Thymus (tissue), 14 donors: ENCODE data around the gene NFKBIA. TPM values are rescaled to one million over a fixed set of nuclear protein-coding genes. Genes with fewer than 3 reads are reported as not detected.
"Not testable (repeated sequence)": the region's sequence is repeated elsewhere in the genome, so short reads cannot be mapped to it uniquely, and the experiment has no call there.

ENCODE experiments used
- DNase-seq, 9 donors: peaks; one replicate each; pipeline ENCODE4 v3.0.0-alpha.2; 2013; ENCODE audit warnings: low spot score in 9 of 9, low read depth in 6 of 9, missing footprints in 1 of 9
- H3K27ac ChIP-seq, 2 donors: one replicate each; pipeline ENCODE4 v1.5.1; 2013; ENCODE audit warnings: control low read depth in 1 of 2, low read depth in 1 of 2, low read length in 1 of 2, mild to moderate bottlenecking in 1 of 2, moderate library complexity in 1 of 2
- H3K27me3 ChIP-seq, 2 donors: one replicate each; pipeline ENCODE4 v1.5.1; 2013; ENCODE audit warnings: low read length in 1 of 2; ENCODE audit not compliant: control insufficient read depth in 2 of 2, insufficient read depth in 1 of 2
- H3K36me3 ChIP-seq, 2 donors: one replicate each; pipeline ENCODE4 v1.5.1; 2013; ENCODE audit warnings: low read length in 1 of 2, mild to moderate bottlenecking in 1 of 2, moderate library complexity in 1 of 2; ENCODE audit not compliant: control insufficient read depth in 2 of 2, insufficient read depth in 2 of 2
- H3K4me1 ChIP-seq, 2 donors: one replicate each; pipeline ENCODE4 v1.5.1; 2013; ENCODE audit warnings: low read length in 2 of 2; ENCODE audit not compliant: control insufficient read depth in 2 of 2, insufficient read depth in 2 of 2
- H3K4me3 ChIP-seq, 2 donors: one replicate each; pipeline ENCODE4 v1.5.1; 2013; ENCODE audit warnings: low read length in 2 of 2, control low read depth in 1 of 2, mild to moderate bottlenecking in 1 of 2
- H3K9me3 ChIP-seq, 2 donors: one replicate each; pipeline ENCODE4 v1.5.1; 2013; ENCODE audit warnings: low read length in 1 of 2, mild to moderate bottlenecking in 1 of 2; ENCODE audit not compliant: control insufficient read depth in 2 of 2, insufficient read depth in 1 of 2
- WGBS: extraction: QIAGEN DNeasy Blood & Tissue Kit; methylation state at CpG from one replicate; pipeline ENCODE4 v1.1.7; 2013; 5-methylcytosine and 5-hydroxymethylcytosine counted together
- long read RNA-seq, 10 donors: transcript quantifications; one replicate each; lab custom pipeline, GENCODE V29; 2026
- polyA plus RNA-seq: library from polyadenylated mRNA; stranded (reverse); fragments of 200-250 nt; gene quantifications from one replicate; pipeline ENCODE4 v1.2.3, GENCODE V29; 2013
- total RNA-seq: library from RNA; stranded (reverse); fragments of 120-200 nt; gene quantifications from one replicate; pipeline ENCODE4 v1.2.4, GENCODE V29; 2013
- donor health status: healthy.

The NFKBIA gene, protein sequence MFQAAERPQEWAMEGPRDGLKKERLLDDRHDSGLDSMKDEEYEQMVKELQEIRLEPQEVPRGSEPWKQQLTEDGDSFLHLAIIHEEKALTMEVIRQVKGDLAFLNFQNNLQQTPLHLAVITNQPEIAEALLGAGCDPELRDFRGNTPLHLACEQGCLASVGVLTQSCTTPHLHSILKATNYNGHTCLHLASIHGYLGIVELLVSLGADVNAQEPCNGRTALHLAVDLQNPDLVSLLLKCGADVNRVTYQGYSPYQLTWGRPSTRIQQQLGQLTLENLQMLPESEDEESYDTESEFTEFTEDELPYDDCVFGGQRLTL
- total RNA-seq: 166 TPM
- polyA plus RNA-seq: 241 TPM
- long read RNA-seq, donor 1, transcript NFKBIA-201 (6 exons, 1,558 nt): major isoform, 6 of 6 reads
- long read RNA-seq, donor 1, partial matches to known transcripts: 0 of 6 reads
- long read RNA-seq, donor 1, other reads (novel, unspliced or antisense): 0 of 6 reads
- long read RNA-seq, donor 2: 0 reads
- long read RNA-seq, donor 3, transcript NFKBIA-201 (6 exons, 1,558 nt): major isoform, 70 of 150 reads
- long read RNA-seq, donor 3, partial matches to known transcripts: 73 of 150 reads
- long read RNA-seq, donor 3, other reads (novel, unspliced or antisense): 0 of 150 reads
- long read RNA-seq, donor 4, transcript NFKBIA-201 (6 exons, 1,558 nt): major isoform, 42 of 74 reads
- long read RNA-seq, donor 4, partial matches to known transcripts: 22 of 74 reads
- long read RNA-seq, donor 4, other reads (novel, unspliced or antisense): 0 of 74 reads
- long read RNA-seq, donor 5, transcript NFKBIA-209 (5 exons, 1,537 nt): minor isoform, 5 of 150 reads
- long read RNA-seq, donor 5, transcript NFKBIA-201 (6 exons, 1,558 nt): major isoform, 88 of 150 reads
- long read RNA-seq, donor 5, partial matches to known transcripts: 51 of 150 reads
- long read RNA-seq, donor 5, other reads (novel, unspliced or antisense): 0 of 150 reads
- long read RNA-seq, donor 6, transcript NFKBIA-201 (6 exons, 1,558 nt): major isoform, 46 of 70 reads
- long read RNA-seq, donor 6, partial matches to known transcripts: 19 of 70 reads
- long read RNA-seq, donor 6, other reads (novel, unspliced or antisense): 0 of 70 reads
- long read RNA-seq, donor 7, transcript NFKBIA-209 (5 exons, 1,537 nt): minor isoform, 6 of 83 reads
- long read RNA-seq, donor 7, transcript NFKBIA-201 (6 exons, 1,558 nt): major isoform, 62 of 83 reads
- long read RNA-seq, donor 7, partial matches to known transcripts: 11 of 83 reads
- long read RNA-seq, donor 7, other reads (novel, unspliced or antisense): 0 of 83 reads
- long read RNA-seq, donor 8, transcript NFKBIA-201 (6 exons, 1,558 nt): major isoform, 29 of 42 reads
- long read RNA-seq, donor 8, partial matches to known transcripts: 10 of 42 reads
- long read RNA-seq, donor 8, other reads (novel, unspliced or antisense): 0 of 42 reads
- long read RNA-seq, donor 9, transcript NFKBIA-201 (6 exons, 1,558 nt): major isoform, 28 of 43 reads
- long read RNA-seq, donor 9, partial matches to known transcripts: 10 of 43 reads
- long read RNA-seq, donor 9, other reads (novel, unspliced or antisense): 0 of 43 reads
- long read RNA-seq, donor 10, transcript NFKBIA-210 (3 exons, 780 nt): minor isoform, 8 of 83 reads
- long read RNA-seq, donor 10, transcript NFKBIA-201 (6 exons, 1,558 nt): major isoform, 49 of 83 reads
- long read RNA-seq, donor 10, partial matches to known transcripts: 20 of 83 reads
- long read RNA-seq, donor 10, other reads (novel, unspliced or antisense): 0 of 83 reads

DNA sequence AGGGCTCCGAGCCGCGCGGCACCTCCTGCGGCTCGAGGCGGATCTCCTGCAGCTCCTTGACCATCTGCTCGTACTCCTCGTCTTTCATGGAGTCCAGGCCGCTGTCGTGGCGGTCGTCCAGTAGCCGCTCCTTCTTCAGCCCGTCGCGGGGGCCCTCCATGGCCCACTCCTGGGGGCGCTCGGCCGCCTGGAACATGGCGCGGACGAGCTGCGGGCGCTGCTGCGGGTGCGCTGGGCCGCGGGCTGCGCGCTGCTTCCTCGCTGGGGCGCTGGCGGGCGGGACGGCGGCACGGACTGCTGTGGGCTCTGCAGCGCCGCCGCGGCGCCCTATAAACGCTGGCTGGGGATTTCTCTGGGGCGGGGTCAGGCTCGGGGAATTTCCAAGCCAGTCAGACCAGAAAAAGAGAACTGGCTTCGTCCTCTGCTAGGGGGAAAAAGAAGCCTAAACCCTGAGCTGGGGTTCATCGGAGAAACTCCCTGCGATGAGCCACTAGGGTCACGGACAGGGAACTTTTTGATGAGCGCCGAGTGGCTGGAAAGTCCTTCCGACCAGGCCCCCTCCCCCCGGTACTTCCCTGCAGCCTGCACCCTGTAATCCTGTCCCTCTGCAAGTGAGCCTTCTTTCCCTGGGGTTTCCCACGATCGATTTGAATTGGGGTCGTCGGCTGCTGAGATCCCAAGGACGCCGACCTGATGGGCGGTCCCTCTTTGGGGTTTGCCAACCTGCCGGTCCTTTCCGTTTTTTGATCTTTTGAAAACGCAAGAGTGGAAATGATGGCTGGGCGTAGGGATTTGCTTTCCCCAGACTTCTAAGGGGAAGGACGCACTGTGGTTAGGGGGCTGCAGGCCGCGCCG is at the start of gene NFKBIA:
Gene NFKBIA (minus strand): TSS at position 301 of the 855 bp plus-strand sequence. CDS start 105 bp downstream, at position 196.
- no peaks in the 10 kb centered on the region for H3K27me3 ChIP-seq
- H3K36me3 ChIP-seq: peaks cover 27 to 40% of the 10 kb centered on the region in 2 donors
- H3K4me1 ChIP-seq: peaks cover 16 to 41% of the 10 kb centered on the region in 2 donors
- DNase-seq: peak in 8 of 9 donors; percentile 65 to 92 (median 78)
- peak within 1 kb of the TSS; percentile 61 to 90 for H3K4me3 ChIP-seq
- H3K27ac ChIP-seq: peak within 1 kb of the TSS; percentile 91 to 92
- no peaks in the 10 kb centered on the region for H3K9me3 ChIP-seq
- WGBS: under 1% methylated on average over 69 of the region's 69 CpGs

DNA sequence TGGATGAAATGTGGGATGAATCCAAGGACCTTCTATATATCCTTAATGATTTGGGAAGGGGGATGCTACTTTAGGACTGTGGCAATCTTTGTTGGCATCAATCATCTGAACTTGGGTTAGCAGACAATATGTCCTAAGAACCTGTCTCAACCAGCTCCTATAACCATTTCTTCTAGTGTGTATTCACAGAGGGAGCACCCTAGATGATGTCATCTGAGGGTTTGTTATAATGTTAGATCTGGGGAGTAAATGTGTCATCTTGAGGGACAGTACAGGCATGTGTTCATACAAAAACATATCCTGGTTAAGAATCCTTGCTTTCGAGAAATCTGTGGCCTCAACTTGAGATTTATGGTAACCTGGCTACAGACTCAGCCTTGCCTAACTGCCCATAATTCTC is 41.9 kb upstream of the NFKBIA start:
- Histone ChIP-seq H3K4me3 (no peak overlapping the region), H3K36me3 (no peaks in the 10 kb centered on the region), H3K27me3 (no peaks in the 10 kb centered on the region), H3K9me3 (no peaks in the 10 kb centered on the region), H3K27ac (no peak overlapping the region), H3K4me1 (no peaks in the 10 kb centered on the region)
- 96% methylated on average over 1 of the region's 1 CpG for WGBS
- DNase-seq: no peak

DNA sequence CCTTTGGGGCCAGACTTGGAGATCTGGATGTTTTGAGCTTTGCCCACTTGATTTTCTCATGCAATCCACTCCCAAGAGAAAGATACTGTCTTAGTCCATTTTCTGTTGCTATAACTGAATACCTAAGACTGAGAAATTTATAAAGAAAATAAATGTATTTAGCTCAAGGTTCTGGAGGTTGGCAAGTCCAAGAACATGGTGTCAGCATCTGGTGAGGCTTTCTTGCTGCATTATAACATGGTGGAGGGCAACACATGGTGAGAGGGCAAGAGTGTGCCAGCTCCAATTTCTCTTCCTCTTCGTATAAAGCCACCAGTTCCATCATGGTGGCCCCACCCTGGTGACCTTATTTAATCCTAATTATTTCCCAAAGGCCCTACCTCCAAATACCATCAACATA is 39.6 kb upstream of the NFKBIA start:
- no peak overlapping the region for H3K27ac ChIP-seq
- no peaks in the 10 kb centered on the region for H3K4me1 ChIP-seq
- no peaks in the 10 kb centered on the region for H3K9me3 ChIP-seq
- no peaks in the 10 kb centered on the region for H3K27me3 ChIP-seq
- WGBS: 90% methylated on average over 1 of the region's 1 CpG
- no peaks in the 10 kb centered on the region for H3K36me3 ChIP-seq
- no peak for DNase-seq
- no peak overlapping the region for H3K4me3 ChIP-seq

DNA sequence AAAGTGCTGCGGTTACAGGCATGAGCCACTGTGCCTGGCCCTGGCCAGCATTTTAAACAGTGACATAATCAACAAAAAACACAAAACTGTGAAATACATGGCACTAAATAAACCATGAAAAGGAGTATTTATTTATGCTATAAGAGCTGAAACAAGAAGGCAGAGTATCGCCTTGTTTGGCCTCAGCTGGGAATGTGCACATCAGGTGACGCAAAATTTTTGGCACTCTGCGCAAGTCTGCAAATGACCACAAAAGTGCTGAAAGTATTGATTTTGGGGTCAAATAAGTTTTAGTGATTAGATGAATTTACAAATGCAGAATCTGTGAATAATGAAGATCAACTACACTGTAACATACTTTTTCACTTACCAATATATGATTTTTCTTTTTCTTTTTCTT is 36.6 kb upstream of the NFKBIA start:
- Histone ChIP-seq H3K27ac (no peak overlapping the region), H3K9me3 (no peaks in the 10 kb centered on the region), H3K27me3 (no peaks in the 10 kb centered on the region), H3K4me1 (no peaks in the 10 kb centered on the region), H3K4me3 (no peak overlapping the region), H3K36me3 (no peaks in the 10 kb centered on the region)
- 97% methylated on average over 4 of the region's 4 CpGs for WGBS
- no peak for DNase-seq

DNA sequence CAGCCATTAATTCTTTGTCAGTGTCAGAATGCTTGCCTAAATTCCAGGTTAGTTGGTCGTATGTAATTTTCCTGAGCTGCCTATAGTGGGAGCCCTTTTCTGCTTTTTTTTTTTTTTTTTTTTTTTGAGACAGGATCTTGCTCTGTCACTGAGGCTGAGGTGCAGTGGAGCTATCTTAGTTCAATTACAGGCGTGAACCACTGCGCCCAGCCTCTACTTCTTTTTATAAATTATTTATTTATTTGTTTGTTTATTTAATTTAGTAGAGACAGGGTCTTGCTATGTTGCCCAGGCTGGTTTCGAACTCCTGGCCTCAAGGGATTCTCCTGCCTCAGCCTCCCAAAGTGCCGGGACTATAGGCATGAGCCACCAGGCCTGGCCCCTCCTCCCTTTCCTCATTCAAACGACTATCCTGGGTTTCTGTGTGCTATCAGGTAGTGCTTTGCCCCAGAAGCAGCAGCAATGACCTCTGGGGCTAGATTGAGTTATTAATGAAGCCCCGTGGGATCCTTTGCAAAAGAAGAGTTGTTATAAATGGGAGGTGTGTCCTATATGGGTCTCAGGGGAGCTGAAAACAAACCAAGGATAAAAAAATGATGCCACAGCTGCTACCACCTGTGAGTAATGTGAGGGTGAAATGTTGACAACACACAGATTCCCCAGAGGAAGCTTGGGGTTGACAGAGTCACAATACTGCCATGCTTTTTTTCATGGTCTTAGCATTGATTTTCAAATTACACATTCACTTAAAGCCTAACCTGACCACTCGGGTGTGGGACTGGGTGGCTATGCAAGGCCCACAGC is 34.6 kb upstream of the NFKBIA start:
- Histone ChIP-seq H3K27me3 (no peaks in the 10 kb centered on the region), H3K4me3 (no peak overlapping the region), H3K9me3 (no peaks in the 10 kb centered on the region), H3K27ac (no peak overlapping the region), H3K36me3 (no peaks in the 10 kb centered on the region), H3K4me1 (no peaks in the 10 kb centered on the region)
- WGBS: 78% methylated on average over 8 of the region's 8 CpGs
- peak in 1 of 9 donors; percentile 18 for DNase-seq

DNA sequence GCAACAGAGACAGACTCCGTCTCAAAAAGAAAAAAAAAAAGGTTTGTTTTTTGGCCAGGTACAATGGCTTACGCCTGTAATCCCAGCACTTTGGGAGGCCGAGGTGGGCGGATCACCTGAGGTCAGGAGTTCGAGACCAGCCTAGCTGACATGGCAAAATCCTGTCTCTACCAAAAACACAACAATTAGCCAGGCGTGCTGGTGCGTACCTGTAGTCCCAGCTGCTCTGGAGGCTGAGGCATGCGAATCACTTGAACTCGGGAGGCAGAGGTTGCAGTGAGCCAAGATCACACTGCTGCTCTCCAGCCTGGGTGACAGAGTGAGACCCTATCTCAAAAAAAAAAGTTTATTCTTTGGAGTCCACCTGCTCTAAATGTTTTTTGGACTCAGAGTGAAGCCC is 33.9 kb upstream of the NFKBIA start:
- not testable (repeated sequence) for H3K4me1 ChIP-seq

DNA sequence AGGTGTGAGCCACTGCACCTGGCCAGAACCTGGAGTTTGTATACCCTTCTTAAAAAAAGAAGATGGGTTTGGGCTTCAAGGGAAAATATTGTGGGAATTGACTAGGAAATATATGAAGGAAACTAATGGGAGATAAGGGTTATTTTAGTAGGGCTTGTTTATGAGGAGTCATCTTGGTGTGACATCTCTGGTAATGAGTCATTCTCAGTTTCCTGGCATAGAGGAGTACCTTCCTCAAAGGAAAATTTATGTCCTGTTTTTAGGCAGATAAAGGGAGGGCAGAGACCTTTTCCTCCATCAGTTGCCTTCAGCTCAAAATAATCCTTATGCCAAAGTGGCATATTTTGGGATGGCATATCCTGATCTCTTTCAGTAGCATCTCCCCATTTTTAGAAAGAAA is 30.6 kb upstream of the NFKBIA start:
- no peak overlapping the region for H3K27ac ChIP-seq
- H3K27me3 ChIP-seq: no peaks in the 10 kb centered on the region
- no peaks in the 10 kb centered on the region for H3K4me1 ChIP-seq
- no peaks in the 10 kb centered on the region for H3K36me3 ChIP-seq
- H3K9me3 ChIP-seq: no peaks in the 10 kb centered on the region
- no peak for DNase-seq
- H3K4me3 ChIP-seq: no peak overlapping the region

More for the DNA sequence above, 33.9 kb upstream of the NFKBIA start:
- not testable (repeated sequence) for H3K36me3 ChIP-seq, DNase-seq, H3K27me3 ChIP-seq, H3K4me3 ChIP-seq, H3K9me3 ChIP-seq, H3K27ac ChIP-seq
- 97% methylated on average over 9 of the region's 9 CpGs for WGBS
